ENCODE data around the gene CWC27. TPM values are rescaled to one million over a fixed set of nuclear protein-coding genes. Genes with fewer than 3 reads are reported as not detected.

The CWC27 gene
- polyA plus RNA-seq, 5 donors, result 30.3 to 50.2 (median 39.5) TPM

- DNase-seq, result peak; percentile 90 to 91
Measured at GRCh38 chr5:65035211-65036206, 266.8 kb downstream of the CWC27 start.

DNA sequence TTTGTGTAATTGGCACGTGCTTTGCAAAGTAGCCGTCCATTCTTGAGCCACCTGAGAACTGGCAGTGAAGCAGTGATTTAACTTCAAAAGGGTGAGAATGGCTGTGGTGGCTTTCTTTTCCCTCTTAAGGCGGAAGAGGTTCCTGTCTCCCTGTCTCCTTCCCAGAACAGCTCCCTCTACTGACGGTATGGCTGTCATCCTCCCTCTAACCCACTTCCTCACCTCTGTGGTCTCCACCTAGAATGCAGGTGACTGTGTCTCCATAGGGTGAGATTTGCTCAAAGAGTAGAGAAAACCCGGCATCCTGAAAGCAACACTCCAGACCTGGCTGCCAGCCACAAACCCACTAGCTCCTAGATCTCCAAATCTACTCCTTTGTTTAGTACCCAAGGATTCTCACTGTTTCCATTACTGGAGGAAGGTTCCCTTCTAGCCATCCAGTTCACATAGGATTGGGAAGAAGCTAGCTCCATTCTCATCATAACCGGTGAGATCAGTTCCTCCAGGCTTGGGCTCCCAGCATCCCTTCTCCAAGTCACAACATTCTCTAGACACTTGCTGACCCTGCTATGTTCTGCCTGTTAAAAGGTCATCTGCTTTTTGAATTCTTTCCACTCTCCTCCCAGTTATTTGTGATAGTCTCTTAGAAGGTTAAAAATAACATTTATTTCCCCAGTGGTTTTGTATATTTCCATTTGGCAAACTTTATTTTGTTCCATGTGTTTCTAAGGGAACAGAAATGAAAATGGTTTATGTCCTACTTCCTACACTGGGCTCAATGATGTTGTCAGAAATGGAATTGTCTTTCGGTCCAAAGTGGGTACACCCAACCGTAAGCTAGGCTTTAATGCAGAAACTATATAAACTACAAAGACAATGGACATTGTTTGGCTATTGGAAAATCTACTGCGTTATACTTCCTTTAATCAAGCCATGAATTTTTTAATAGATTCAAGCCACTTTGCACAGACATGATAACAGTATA is 269.4 kb downstream of the CWC27 start:
- no peak for DNase-seq

DNA sequence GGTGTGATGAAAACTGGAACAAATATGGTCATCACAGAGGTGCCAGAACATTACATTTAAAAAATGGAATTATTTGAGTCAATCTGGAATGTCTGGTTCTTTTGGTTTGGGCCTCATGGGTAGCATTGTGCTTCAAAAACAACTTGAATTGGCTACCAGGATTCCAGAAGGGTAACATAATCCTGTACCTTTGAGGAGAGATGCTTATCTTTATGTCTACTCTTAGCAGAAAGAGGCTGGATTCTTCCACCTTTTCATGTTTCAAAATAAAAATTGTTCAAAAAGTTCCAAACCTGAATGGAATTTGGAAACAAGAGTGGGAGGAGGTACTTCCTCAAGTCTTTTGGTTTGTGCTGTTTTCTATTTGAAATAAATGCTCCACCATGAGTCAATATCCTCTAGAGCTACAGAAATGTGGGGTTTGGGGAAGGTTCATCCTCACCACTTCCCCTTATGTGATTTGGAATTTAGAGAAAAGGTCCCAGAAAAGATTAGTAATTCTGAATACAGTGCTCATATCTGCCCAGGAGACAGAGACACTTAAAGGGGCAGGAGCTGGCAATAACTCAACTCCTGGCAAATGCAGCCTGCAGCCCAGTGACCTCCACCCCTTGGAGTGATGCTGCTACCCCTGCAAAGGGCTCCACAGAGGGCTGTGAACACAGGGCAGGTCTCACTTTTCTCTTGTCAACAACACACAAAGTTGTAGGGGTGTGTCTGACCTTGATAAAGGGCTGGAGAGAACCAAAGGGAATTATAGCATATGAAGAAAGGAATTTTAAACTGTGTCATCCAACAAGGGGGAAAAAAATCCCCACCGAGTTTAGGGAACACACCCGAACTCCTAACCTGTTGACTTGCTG is 272.8 kb downstream of the CWC27 start:
- DNase-seq, result no peak

DNA sequence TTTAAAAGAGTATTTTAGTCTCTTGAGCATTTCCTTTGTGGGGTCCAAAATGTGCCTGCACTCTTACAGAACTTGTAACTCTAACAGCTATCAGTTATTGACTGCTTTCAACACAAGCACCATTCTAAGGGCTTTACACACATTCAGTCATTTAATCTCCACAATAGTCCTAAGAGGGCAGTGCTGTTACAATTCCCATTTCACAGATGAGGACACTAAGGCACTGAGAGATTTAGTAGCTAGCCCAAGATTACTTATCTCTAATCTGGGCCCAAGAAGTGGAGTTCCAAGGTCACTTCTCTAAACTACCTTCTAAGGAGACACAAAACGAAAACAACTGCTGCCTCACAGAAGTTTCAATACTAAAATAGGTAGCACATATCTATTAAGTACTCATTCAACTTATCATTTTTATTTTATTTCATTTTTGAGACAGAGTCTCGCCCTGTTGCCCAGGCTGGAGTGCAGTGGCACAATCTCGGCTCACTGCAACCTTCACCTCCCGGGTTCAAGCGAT is 275.2 kb downstream of the CWC27 start:
- DNase-seq, result no peak

GRCh38 chr5:65047225-65047624 is 278.5 kb downstream of the CWC27 start:
- no peak for DNase-seq

DNA sequence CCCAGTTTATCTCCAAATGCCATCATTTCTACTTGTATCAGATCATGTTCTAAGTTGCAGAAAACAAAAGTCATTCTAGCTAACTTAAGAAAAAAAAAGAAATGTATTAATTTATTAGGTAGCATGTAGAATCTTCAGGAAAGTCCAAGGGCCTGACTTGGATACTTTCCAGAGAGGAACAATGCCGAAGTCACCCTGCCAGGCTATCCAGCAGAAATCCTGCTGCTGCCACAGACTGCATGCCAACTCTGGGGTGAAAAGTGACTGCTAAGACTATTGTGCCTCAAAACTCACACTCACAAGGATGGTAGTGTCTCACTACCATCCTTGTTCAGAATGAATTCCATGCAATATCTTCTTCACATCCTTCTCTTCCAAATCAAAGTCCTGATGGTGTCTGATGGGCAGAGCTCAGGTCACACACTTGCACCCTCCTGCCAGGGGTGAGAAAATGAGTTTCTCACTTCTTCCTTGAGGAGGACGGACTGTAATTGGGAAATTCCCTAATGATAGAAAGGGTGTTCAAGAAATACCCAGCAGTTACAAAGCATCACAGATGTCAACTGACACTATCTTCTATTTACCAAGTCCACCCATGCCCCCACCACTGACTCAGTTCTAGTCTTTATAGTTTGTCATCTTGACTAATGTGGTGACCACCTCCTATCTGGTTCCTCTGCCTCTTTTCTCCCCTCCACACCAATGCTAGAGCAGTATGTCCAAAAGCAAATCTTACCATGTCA is 279.4 kb downstream of the CWC27 start:
- DNase-seq, result no peak

GRCh38 chr5:65050140-65050539 is 281.4 kb downstream of the CWC27 start:
- DNase-seq, result no peak

GRCh38 chr5:65050826-65051498 is 282.2 kb downstream of the CWC27 start:
- DNase-seq, result no peak

DNA sequence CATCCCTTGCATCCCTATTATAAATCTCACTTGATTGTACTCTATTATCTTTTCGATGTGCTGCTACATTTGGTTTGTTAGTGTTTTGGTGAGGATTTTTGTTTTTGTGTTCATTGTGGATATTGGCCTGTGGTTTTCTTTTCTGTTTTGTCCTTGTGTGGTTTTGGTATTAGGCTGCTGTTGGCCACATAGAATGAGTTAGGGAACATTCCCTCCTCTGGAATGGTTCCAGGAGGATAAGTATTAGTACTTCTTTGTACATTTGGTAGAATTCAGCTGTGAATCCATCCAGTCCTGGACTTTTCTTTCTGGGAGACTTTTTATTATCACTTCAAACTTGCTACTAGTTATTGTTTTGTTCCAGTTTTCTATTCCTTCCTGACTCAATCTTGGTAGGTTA is 287.2 kb downstream of the CWC27 start:
- DNase-seq, result no peak

DNA sequence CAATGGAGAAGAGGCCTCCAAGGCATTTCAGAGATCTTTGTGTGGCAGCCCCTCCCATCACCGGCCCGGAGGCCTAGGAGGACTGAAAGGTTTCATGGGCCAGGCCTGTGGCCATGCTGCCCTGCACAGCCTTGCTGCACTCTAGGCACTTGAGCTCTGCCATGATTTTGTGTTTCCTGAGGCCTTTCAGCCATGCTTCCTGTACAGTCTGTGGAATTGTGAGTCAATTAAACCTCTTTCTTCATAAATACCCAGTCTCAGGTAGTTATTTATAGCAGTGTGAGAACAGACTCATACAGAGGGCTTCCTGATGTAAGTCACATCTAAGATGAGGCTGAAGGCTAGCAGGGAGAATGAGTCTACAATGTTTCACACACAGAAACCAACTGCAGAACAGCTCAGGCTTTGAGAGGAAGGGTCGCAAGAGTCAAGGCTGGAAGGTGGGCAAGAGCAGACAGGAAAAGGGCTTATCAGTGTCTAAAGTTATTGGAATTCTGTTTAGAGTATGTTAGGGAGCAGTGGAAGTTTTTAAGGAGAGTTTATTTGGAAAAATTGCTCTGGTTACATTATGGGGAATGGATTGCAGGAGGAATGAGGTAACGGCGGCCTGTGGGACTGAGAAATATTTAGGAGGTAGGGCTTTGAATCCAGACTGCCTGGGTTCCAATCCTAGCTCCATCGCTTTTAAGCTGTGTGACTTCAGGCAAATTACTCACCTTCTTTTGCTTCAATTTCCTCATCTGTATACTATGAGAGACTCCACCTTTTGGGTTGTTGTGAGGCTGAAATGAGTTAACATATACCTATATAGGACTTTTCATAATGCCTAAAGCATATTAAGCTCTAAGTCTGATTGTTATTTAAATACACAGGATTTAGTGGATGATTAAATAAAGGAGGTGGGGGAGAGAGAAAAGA is 291.2 kb downstream of the CWC27 start:
- DNase-seq, result no peak

DNA sequence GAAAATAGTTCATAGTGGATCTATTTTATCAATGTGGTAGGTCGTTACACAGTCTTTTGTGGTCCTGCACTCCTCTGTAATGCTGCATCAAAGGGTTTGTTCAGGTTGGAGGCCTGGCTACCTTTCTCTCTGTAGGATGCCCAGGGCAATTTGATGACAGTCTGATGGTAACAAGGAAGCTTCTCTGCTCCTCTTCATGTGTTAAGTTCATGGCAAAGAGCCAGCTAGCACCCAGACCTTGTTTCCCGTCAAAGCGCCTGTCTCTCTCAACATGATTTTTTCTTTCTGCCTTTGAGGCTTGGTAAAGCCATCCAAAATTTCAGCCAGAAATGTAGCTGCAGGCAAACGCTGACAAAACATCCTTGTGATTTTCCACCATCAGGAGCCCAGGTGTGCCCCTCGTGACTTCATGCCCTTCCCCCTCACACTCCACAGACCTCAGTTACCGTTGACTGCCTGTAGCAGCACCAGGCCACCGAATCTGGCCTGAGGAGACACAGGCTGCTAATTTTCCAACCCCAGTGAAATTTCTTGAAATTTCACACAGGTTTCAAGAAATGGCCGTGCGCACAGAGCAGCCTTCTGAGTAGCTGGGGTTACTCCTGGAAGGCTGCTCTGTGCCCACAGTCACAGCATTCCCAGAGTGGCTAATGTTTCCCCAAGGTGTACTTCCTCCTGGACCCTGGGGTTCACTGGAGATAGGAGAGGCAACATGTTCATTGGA is 292.7 kb downstream of the CWC27 start:
- no peak for DNase-seq

- DNase-seq, result no peak
Measured at GRCh38 chr5:65061974-65062353, 293.2 kb downstream of the CWC27 start.

- DNase-seq, result no peak
Measured at GRCh38 chr5:65062469-65063083, 293.8 kb downstream of the CWC27 start.

GRCh38 chr5:65065001-65065511 is 296.3 kb downstream of the CWC27 start:
- no peak for DNase-seq

GRCh38 chr5:65066387-65067146 is 297.8 kb downstream of the CWC27 start:
- DNase-seq, result no peak

GRCh38 chr5:65067147-65067506 is 298.4 kb downstream of the CWC27 start:
- no peak for DNase-seq

Data from right lung (tissue), 5 donors.